ENCODE measurements around the gene CFAP68. TPM values are rescaled to one million over a fixed set of nuclear protein-coding genes. Genes with fewer than 3 reads are reported as not detected.

CFAP68 gene
- total and polyA plus RNA-seq, 2 of the 13 experiments (the other 11 are each of a cell fraction or from before 2014, with no cell fraction given): 22.2 to 25.6 TPM

DNA sequence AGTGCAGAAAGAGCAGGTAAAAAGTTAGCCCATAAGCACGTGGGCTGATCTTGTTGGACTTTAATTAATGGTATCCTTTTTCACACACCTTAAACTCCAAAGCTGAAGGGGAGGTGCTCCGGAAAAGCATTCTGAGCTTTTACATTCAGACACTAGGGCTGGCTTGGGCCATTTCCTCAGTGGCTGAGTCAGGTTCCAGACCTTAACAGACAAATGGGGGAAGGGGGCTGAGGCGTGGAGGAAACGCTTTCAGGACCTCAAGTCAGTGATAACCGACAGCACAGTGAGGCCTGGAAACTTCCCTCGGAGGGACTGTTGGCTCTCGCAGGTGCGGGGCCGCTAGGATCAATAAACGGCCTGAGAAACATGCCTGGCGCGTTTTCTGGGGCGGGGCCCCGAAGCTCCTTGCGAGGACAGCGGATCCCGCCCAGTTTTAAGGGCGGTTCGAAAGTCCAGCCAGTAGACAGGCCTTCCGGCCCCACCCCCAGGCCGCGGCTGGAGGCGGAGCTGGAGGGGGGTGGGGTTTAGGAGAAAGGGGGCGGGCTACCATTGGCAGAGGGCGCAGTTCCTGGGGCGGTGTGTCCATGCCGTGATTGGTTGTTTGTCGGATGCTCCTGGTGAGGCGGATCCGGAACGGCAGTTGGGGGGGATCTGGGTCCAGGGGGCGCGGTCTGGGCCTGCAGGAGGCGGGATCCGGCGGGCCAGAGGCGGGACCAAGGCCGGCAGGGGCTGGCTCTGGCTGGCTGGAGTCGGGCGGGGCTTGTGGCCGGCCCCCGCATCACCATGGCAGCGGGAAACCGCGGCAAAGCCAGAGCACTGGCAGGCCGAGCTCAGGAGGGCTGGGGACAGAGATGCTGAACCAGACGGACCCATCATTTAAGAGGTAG lies 47.4 kb downstream of the CFAP68 start (continued):
- TF ChIP-seq, protein P1, sequence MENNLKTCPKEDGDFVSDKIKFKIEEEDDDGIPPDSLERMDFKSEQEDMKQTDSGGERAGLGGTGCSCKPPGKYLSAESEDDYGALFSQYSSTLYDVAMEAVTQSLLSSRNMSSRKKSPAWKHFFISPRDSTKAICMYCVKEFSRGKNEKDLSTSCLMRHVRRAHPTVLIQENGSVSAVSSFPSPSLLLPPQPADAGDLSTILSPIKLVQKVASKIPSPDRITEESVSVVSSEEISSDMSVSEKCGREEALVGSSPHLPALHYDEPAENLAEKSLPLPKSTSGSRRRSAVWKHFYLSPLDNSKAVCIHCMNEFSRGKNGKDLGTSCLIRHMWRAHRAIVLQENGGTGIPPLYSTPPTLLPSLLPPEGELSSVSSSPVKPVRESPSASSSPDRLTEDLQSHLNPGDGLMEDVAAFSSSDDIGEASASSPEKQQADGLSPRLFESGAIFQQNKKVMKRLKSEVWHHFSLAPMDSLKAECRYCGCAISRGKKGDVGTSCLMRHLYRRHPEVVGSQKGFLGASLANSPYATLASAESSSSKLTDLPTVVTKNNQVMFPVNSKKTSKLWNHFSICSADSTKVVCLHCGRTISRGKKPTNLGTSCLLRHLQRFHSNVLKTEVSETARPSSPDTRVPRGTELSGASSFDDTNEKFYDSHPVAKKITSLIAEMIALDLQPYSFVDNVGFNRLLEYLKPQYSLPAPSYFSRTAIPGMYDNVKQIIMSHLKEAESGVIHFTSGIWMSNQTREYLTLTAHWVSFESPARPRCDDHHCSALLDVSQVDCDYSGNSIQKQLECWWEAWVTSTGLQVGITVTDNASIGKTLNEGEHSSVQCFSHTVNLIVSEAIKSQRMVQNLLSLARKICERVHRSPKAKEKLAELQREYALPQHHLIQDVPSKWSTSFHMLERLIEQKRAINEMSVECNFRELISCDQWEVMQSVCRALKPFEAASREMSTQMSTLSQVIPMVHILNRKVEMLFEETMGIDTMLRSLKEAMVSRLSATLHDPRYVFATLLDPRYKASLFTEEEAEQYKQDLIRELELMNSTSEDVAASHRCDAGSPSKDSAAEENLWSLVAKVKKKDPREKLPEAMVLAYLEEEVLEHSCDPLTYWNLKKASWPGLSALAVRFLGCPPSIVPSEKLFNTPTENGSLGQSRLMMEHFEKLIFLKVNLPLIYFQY (CRISPR knock-in tag; IDR thresholded peaks at IDR 0.05; ENCODE audit: borderline replicate concordance): 0 out of 2 replicates have a peak, but pooled peaks have one; percentile 47
- TF ChIP-seq ONECUT2 (CRISPR knock-in tag; IDR thresholded peaks at IDR 0.05) (peak; percentile 93), FLYWCH1 (CRISPR knock-in tag; IDR thresholded peaks at IDR 0.05) (no peak), PPARG (CRISPR knock-in tag; conservative IDR thresholded peaks at IDR 0.05) (peak; percentile 57; the same call in 1 of the 2 replicates), FOXP1 (IDR thresholded peaks at IDR 0.05) (no peak), FOXP1 (CRISPR knock-in tag; IDR thresholded peaks at IDR 0.05) (peak; percentile 17; the same call in 1 of the 2 replicates), PHF21A (CRISPR knock-in tag; IDR thresholded peaks at IDR 0.05) (peak; percentile 64), SRSF1 (optimal IDR thresholded peaks at IDR 0.05; ENCODE audit: low read depth, low read length) (peak; percentile 60), ZNF274 (CRISPR knock-in tag; IDR thresholded peaks at IDR 0.05) (peak; percentile 68; the same call in 1 of the 2 replicates), ZNF337 (CRISPR knock-in tag; IDR thresholded peaks at IDR 0.05; ENCODE audit: borderline replicate concordance, low read depth) (peak; percentile 91; the same call in 1 of the 2 replicates)
- TF ChIP-seq, protein P2, sequence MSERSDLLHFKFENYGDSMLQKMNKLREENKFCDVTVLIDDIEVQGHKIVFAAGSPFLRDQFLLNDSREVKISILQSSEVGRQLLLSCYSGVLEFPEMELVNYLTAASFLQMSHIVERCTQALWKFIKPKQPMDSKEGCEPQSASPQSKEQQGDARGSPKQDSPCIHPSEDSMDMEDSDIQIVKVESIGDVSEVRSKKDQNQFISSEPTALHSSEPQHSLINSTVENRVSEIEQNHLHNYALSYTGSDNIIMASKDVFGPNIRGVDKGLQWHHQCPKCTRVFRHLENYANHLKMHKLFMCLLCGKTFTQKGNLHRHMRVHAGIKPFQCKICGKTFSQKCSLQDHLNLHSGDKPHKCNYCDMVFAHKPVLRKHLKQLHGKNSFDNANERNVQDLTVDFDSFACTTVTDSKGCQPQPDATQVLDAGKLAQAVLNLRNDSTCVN (CRISPR knock-in tag; IDR thresholded peaks at IDR 0.05; ENCODE audit: borderline replicate concordance): peak; percentile 54; the same call in 1 of the 2 replicates
- TF ChIP-seq, protein P3, sequence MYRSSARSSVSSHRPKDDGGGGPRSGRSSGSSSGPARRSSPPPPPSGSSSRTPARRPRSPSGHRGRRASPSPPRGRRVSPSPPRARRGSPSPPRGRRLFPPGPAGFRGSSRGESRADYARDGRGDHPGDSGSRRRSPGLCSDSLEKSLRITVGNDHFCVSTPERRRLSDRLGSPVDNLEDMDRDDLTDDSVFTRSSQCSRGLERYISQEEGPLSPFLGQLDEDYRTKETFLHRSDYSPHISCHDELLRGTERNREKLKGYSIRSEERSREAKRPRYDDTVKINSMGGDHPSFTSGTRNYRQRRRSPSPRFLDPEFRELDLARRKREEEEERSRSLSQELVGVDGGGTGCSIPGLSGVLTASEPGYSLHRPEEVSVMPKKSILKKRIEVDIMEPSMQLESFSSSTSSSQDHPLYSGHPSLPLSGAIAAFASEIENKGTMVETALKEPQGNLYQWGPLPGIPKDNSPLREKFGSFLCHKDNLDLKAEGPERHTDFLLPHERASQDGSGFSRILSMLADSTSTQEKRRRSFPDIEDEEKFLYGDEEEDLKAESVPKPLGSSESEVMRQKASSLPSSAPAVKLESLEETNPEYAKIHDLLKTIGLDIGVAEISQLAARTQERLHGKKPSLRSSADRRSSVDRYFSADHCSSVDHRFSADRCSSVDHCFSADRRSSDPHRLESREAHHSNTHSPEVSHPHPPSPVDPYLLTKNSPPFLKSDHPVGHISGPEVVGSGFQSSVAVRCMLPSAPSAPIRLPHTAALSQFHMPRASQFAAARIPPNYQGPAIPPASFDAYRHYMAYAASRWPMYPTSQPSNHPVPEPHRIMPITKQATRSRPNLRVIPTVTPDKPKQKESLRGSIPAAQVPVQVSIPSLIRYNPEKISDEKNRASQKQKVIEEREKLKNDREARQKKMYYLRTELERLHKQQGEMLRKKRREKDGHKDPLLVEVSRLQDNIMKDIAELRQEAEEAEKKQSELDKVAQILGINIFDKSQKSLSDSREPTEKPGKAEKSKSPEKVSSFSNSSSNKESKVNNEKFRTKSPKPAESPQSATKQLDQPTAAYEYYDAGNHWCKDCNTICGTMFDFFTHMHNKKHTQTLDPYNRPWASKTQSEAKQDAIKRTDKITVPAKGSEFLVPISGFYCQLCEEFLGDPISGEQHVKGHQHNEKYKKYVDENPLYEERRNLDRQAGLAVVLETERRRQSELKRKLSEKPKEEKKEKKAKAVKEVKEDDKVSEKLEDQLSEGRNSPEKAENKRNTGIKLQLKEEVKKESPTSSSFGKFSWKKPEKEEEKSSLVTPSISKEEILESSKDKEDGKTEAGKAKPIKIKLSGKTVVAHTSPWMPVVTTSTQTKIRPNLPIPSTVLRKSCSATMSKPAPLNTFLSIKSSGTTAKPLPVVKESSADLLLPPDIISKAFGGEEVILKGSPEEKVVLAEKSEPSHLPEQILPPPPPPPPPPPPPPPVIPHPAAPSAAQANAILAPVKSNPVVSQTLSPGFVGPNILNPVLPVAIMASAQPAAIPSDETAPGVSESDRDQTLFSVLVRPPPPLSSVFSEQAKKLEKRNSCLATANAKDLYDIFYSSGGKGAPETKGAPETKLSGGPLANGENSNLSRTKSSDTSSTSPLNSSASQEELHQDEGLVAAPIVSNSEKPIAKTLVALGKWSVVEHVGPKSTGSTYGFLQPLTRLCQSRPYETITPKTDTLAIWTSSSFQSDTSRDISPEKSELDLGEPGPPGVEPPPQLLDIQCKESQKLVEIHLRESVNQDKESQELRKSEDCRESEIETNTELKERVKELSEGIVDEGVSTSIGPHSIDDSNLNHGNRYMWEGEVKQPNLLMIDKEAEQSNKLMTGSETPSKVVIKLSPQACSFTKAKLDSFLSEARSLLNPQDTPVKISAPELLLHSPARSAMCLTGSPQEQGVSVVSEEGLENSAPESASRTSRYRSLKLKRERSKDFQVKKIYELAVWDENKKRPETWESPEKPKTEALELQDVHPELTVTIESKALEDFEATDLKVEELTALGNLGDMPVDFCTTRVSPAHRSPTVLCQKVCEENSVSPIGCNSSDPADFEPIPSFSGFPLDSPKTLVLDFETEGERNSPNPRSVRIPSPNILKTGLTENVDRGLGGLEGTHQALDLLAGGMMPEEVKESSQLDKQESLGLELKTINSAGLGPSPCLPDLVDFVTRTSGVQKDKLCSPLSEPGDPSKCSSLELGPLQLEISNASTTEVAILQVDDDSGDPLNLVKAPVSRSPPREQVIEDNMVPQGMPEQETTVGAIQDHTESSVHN (CRISPR knock-in tag; IDR thresholded peaks at IDR 0.05): 0 out of 2 replicates have a peak, but pooled peaks have one; percentile 63
- TF ChIP-seq, protein P4, sequence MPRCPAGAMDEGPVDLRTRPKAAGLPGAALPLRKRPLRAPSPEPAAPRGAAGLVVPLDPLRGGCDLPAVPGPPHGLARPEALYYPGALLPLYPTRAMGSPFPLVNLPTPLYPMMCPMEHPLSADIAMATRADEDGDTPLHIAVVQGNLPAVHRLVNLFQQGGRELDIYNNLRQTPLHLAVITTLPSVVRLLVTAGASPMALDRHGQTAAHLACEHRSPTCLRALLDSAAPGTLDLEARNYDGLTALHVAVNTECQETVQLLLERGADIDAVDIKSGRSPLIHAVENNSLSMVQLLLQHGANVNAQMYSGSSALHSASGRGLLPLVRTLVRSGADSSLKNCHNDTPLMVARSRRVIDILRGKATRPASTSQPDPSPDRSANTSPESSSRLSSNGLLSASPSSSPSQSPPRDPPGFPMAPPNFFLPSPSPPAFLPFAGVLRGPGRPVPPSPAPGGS (CRISPR knock-in tag; IDR thresholded peaks at IDR 0.05): peak; percentile 27; the same call in 1 of the 2 replicates
